ENCODE measurements around the gene SUPT5H.

Gene SUPT5H

GRCh38 chr19:39409208-39410016, 36.0 kb upstream of the SUPT5H start:
- in situ Hi-C loops (cut with MboI; ENCODE audit: low sequenced_read_pairs), result no loop called here

- in situ Hi-C loops (cut with MboI; ENCODE audit: low sequenced_read_pairs), result no loop called here
These were observed 35.2 kb upstream of the SUPT5H start for GRCh38 chr19:39410017-39410830.

GRCh38 chr19:39410831-39411080, 34.6 kb upstream of the SUPT5H start:
- in situ Hi-C loops (cut with MboI; ENCODE audit: low sequenced_read_pairs), result no loop called here

GRCh38 chr19:39411081-39411831, 34.1 kb upstream of the SUPT5H start:
- in situ Hi-C loops (cut with MboI; ENCODE audit: low sequenced_read_pairs), result no loop called here

- in situ Hi-C loops (cut with MboI; ENCODE audit: low sequenced_read_pairs), result no loop called here
These were observed 33.6 kb upstream of the SUPT5H start for GRCh38 chr19:39411832-39412099.

- in situ Hi-C loops (cut with MboI; ENCODE audit: low sequenced_read_pairs), result no loop called here
These were observed 33.1 kb upstream of the SUPT5H start, which contains the start of gene PLEKHG2 for GRCh38 chr19:39412100-39412866. Gene PLEKHG2 (plus strand): TSS chr19:39412669. CDS start chr19:39414087, 1,418 bp downstream.

GRCh38 chr19:39412867-39413271, 32.5 kb upstream of the SUPT5H start:
- in situ Hi-C loops (cut with MboI; ENCODE audit: low sequenced_read_pairs), result no loop called here

GRCh38 chr19:39413272-39413910, 32.0 kb upstream of the SUPT5H start:
- in situ Hi-C loops (cut with MboI; ENCODE audit: low sequenced_read_pairs), result no loop called here

- in situ Hi-C loops (cut with MboI; ENCODE audit: low sequenced_read_pairs), result no loop called here
These were observed 31.3 kb upstream of the SUPT5H start for GRCh38 chr19:39413911-39414608.

GRCh38 chr19:39415111-39416046, 30.0 kb upstream of the SUPT5H start:
- in situ Hi-C loops (cut with MboI; ENCODE audit: low sequenced_read_pairs), result no loop called here

- in situ Hi-C loops (cut with MboI; ENCODE audit: low sequenced_read_pairs), result no loop called here
These were observed 28.9 kb upstream of the SUPT5H start for GRCh38 chr19:39416152-39417120.

GRCh38 chr19:39417463-39418181, 27.8 kb upstream of the SUPT5H start:
- in situ Hi-C loops (cut with MboI; ENCODE audit: low sequenced_read_pairs), result no loop called here

GRCh38 chr19:39419003-39419402, 26.4 kb upstream of the SUPT5H start:
- in situ Hi-C loops (cut with MboI; ENCODE audit: low sequenced_read_pairs), result no loop called here

GRCh38 chr19:39420769-39421168, 24.6 kb upstream of the SUPT5H start:
- in situ Hi-C loops (cut with MboI; ENCODE audit: low sequenced_read_pairs), result no loop called here

- in situ Hi-C loops (cut with MboI; ENCODE audit: low sequenced_read_pairs), result no loop called here
These were observed 23.4 kb upstream of the SUPT5H start for GRCh38 chr19:39422020-39422419.

GRCh38 chr19:39423258-39424086, 21.9 kb upstream of the SUPT5H start:
- in situ Hi-C loops (cut with MboI; ENCODE audit: low sequenced_read_pairs), result no loop called here

All from HL-60/S4 treated with retinoic acid at 250 ng/mL for 4 days and 3 days (cell line).